Stimulated activated naive CD8-positive, alpha-beta T cell treated with anti-CD3 and anti-CD28 coated beads, Interleukin-15, amount 100 ng/mL, for 72 hours (primary cell): ENCODE results near the gene TP53BP2.

Experiments used
- ATAC-seq: fragments of 150-1000 bp; cut with Tn5 transposase; 2 replicates; pipeline ENCODE4 v1.10.0; 2021; ENCODE audit warnings: mild to moderate bottlenecking, moderate library complexity
- DNase-seq, 2 donors: peaks; one replicate each; pipeline ENCODE4 v3.0.0; 2021 to 2022
- H3K27ac Mint-ChIP-seq, 2 donors: one replicate each; pipeline ENCODE4 v1.8.0; 2022; ENCODE audit warnings: mild to moderate bottlenecking in 2 of 2, mixed read lengths in 2 of 2, moderate library complexity in 2 of 2
- H3K27me3 Mint-ChIP-seq: one replicate; pipeline ENCODE4 v1.8.0; 2022; ENCODE audit warnings: mixed read lengths
- H3K4me1 Mint-ChIP-seq: one replicate; pipeline ENCODE4 v1.8.0; 2022; ENCODE audit warnings: mild to moderate bottlenecking, mixed read lengths
- H3K4me3 Mint-ChIP-seq, 2 donors: one replicate each; pipeline ENCODE4 v1.8.0; 2022; ENCODE audit warnings: mild to moderate bottlenecking in 2 of 2, mixed read lengths in 2 of 2, moderate library complexity in 1 of 2
- H3K9me3 Mint-ChIP-seq, 2 donors: one replicate each; pipeline ENCODE4 v1.8.0; 2022; ENCODE audit warnings: mixed read lengths in 2 of 2

The TP53BP2 gene

GRCh38 chr1:223756806-223757700, 88.7 kb downstream of the TP53BP2 start:
- H3K9me3 Mint-ChIP-seq, result no peaks in the 10 kb centered on the region
- H3K27me3 Mint-ChIP-seq, result no peaks in the 10 kb centered on the region
- no peaks in the 10 kb centered on the region for H3K4me1 Mint-ChIP-seq
- DNase-seq, result no peak
- H3K27ac Mint-ChIP-seq, result peak overlapping the region in 1 of 2 donors; percentile 54
- no peak for ATAC-seq
- no peak overlapping the region for H3K4me3 Mint-ChIP-seq

DNA sequence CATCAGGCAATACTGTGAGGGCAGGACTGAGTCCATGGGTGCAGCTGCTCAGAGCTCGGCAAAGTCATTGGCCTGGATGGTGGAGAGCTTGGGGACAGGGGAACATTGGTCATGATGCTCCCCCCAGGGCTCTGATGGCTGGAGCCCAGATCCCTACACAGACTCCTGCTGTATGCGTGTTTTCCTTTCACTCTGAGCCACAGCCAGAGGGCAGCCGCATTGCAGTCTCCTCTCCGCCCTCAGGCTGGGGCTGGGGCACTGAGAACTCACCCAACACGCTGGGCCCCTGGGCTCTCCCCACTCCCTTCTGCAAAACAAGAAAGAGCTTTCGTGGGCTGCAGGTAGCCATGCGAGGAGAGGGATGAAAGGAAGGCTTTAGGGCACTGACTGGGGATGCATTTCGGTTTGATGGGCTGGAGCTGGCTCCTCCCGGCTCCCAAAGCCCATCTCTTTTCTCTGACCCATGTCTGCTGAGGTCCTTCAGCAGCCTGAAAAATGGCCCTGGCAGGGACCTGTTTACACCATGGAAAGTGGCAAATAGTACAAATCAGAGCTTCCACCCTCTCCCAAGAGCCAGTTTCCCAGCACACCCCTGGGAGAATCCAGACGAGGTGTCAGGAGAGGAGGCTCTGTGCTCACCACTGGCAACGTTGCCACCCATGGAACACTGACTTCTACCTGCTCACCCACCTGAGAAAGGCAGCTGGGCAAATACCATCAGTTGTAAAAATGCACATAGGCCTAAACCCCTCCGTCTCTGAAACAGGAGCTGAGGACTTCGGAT, 89.6 kb downstream of the TP53BP2 start:
- Mint-ChIP-seq H3K27me3 (no peaks in the 10 kb centered on the region), H3K9me3 (no peaks in the 10 kb centered on the region), H3K4me1 (no peaks in the 10 kb centered on the region), H3K4me3 (no peak overlapping the region), H3K27ac (peak overlapping the region in 1 of 2 donors; percentile 71)
- DNase-seq (no peak), ATAC-seq (no peak)

GRCh38 chr1:223755432-223755792, 90.3 kb downstream of the TP53BP2 start:
- no peak for DNase-seq
- Mint-ChIP-seq H3K4me1 (no peaks in the 10 kb centered on the region), H3K27me3 (no peaks in the 10 kb centered on the region), H3K4me3 (no peak overlapping the region), H3K27ac (peak overlapping the region in 1 of 2 donors; percentile 83), H3K9me3 (no peaks in the 10 kb centered on the region)
- no peak for ATAC-seq

DNA sequence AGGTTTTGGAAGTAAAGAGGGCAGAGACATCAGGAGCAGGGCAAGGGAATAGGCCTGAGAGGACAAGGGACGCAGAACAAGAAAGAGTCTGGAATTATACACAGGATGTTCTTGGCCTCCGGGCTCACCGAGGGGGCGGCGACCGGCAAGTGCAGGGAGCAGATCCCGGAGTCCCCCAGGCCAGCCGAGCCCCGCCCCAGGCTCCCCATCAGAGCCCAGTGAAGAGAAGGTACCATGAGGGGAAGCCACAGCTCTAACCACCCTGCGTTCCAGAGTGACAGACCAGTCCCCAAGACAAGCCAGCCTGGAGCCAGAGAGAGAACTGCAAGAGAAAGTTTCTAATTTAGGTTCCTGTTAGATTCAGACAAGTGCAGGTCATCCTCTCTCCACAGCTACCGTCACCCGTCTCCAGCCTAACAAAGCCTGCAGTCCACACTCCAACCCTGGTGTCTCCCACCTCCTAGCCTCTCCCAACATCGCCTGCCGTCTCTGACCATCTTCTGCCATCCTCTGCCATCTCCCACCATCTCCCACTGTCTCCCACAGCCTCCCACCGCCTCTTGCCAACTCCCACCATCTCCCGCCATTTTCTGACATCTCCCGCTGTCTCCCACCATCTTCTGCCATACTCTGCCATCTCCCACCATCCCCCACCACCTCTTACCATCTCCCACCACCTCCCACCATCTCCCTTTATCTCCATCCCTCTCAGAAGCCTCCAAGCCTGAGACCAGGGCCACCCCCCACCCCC, 90.9 kb downstream of the TP53BP2 start:
- no peak for ATAC-seq
- Mint-ChIP-seq H3K4me3 (no peak overlapping the region), H3K27ac (peak overlapping the region in 1 of 2 donors; percentile 83), H3K4me1 (no peaks in the 10 kb centered on the region), H3K27me3 (no peaks in the 10 kb centered on the region), H3K9me3 (no peaks in the 10 kb centered on the region)
- DNase-seq, result no peak

GRCh38 chr1:223752721-223753515, 92.8 kb downstream of the TP53BP2 start:
- DNase-seq (no peak), ATAC-seq (no peak)
- peaks cover 7% of the 10 kb centered on the region for H3K4me1 Mint-ChIP-seq
- no peaks in the 10 kb centered on the region for H3K27me3 Mint-ChIP-seq
- H3K27ac Mint-ChIP-seq, result no peak overlapping the region
- H3K9me3 Mint-ChIP-seq, result no peaks in the 10 kb centered on the region
- no peak overlapping the region for H3K4me3 Mint-ChIP-seq

GRCh38 chr1:223751696-223752095, 94.1 kb downstream of the TP53BP2 start:
- DNase-seq (no peak), ATAC-seq (no peak)
- Mint-ChIP-seq H3K27ac (peak overlapping the region in 1 of 2 donors; percentile 21), H3K27me3 (no peaks in the 10 kb centered on the region), H3K9me3 (no peaks in the 10 kb centered on the region), H3K4me1 (peaks cover 9% of the 10 kb centered on the region), H3K4me3 (no peak overlapping the region)

DNA sequence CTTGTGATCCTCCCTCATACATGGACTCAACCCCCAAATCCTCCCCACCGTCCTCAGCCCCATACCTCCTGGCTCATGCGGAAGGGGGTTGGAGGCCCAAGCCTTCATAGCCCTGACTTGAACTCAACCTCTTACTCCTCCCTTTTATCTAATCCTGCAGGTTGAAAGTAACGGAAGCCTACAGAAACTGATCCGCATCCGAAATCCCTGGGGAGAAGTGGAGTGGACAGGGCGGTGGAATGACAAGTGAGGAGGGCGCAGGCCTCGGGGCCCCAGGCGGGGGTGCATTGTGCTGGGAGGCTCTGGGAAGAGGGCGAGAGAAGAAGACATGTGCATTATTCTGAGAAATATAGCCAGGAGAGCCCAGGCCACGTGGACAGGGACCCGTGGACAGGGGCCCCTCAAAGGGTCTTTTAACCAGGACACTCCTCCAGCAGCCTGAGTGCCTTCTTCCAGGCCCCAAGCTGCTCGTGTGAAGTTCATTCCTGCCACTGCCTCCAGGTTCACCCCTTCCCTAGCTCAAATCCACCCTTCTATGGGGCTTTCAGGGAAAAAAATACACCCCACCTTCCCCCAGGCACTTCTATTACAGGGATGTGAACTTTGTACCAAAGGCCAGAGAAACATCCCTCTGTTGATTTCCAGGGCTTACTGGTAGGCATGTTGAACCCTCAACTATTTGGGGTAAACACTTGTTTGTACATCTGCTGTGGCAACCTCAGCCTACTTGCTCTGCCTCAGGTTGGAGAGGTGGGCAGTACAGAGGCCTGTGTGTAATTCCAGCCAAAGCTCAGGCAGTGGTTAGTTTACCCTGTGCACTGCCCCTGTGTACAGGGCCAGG, 94.8 kb downstream of the TP53BP2 start:
- DNase-seq (no peak), ATAC-seq (no peak)
- no peaks in the 10 kb centered on the region for H3K27me3 Mint-ChIP-seq
- H3K4me3 Mint-ChIP-seq, result no peak overlapping the region
- no peaks in the 10 kb centered on the region for H3K9me3 Mint-ChIP-seq
- H3K4me1 Mint-ChIP-seq, result peaks cover 9% of the 10 kb centered on the region
- no peak overlapping the region for H3K27ac Mint-ChIP-seq

- ATAC-seq, result peak; percentile 80
- peak overlapping the region; percentile 81 to 88 for H3K4me3 Mint-ChIP-seq
- H3K27ac Mint-ChIP-seq, result peak overlapping the region in 1 of 2 donors; percentile 90
Measured at GRCh38 chr1:223748773-223749733, 96.7 kb downstream of the TP53BP2 start.

GRCh38 chr1:223748405-223748772, 97.4 kb downstream of the TP53BP2 start:
- Mint-ChIP-seq H3K4me3 (peak overlapping the region; percentile 81 to 88), H3K9me3 (no peaks in the 10 kb centered on the region)

More at GRCh38 chr1:223748773-223749733, 96.7 kb downstream of the TP53BP2 start:
- Mint-ChIP-seq H3K27me3 (no peaks in the 10 kb centered on the region), H3K9me3 (no peaks in the 10 kb centered on the region), H3K4me1 (peaks cover 9% of the 10 kb centered on the region)
- DNase-seq, result peak; percentile 60 to 71

DNA sequence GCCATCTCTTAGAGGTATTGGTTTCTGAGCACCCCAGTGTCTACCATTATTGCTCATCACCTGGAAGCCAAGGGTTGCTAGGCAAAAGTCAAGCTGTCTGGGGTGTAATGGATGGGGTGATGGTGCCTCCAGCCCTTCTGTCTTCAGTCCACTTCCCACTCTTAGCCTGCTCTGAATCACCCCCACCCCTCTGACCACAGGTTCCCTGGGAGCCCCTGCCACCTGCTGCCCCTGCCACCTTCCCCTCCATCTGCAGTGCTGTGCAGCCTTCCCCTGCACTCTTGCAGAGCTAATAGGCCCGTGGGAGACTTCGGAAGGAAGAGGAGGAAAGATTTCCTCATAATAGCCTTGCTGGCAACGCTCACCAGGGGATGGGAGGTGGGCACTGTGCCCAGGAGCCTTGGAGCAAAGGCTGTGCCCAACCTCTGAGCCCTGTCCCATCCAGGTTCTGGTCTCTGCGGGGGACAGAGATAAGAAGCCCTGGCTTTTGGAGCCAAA, 97.9 kb downstream of the TP53BP2 start:
- Mint-ChIP-seq H3K4me3 (no peak overlapping the region), H3K9me3 (no peaks in the 10 kb centered on the region), H3K27me3 (no peaks in the 10 kb centered on the region), H3K4me1 (peaks cover 9% of the 10 kb centered on the region), H3K27ac (no peak overlapping the region)
- ATAC-seq (peak; percentile 32), DNase-seq (no peak)

More at GRCh38 chr1:223748405-223748772, 97.4 kb downstream of the TP53BP2 start:
- Mint-ChIP-seq H3K27me3 (no peaks in the 10 kb centered on the region), H3K4me1 (peaks cover 9% of the 10 kb centered on the region), H3K27ac (no peak overlapping the region)
- ATAC-seq (peak; percentile 53), DNase-seq (no peak)

DNA sequence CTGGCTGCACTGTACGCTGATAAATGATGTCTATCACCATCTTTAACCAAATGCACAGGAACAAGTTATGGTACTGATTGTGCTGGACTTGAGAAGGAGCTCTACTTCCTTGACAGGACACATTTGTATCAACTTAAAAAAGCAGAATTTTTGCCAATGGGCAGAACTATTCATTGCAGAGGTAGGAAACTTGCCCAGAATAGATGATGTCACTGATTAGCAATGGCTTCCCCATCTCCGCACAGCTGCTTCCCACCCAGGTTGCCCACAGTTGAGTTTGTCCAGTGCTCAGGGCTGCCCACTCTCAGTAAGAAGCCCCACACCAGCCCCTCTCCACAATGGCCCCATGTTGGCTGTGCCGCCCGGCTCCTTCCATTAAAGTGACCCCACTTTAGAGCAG, 100.0 kb downstream of the TP53BP2 start:
- DNase-seq, result no peak
- Mint-ChIP-seq H3K27me3 (no peaks in the 10 kb centered on the region), H3K4me3 (no peak overlapping the region), H3K4me1 (peaks cover 9% of the 10 kb centered on the region), H3K9me3 (no peaks in the 10 kb centered on the region), H3K27ac (no peak overlapping the region)
- no peak for ATAC-seq

GRCh38 chr1:223742856-223743517, 102.8 kb downstream of the TP53BP2 start:
- no peak for DNase-seq
- Mint-ChIP-seq H3K4me3 (no peak overlapping the region), H3K27ac (peak overlapping the region in 1 of 2 donors; percentile 61), H3K4me1 (peaks cover 2% of the 10 kb centered on the region), H3K27me3 (no peaks in the 10 kb centered on the region), H3K9me3 (no peaks in the 10 kb centered on the region)
- no peak for ATAC-seq

- H3K4me3 Mint-ChIP-seq, result no peak overlapping the region
- no peak for ATAC-seq
- H3K27ac Mint-ChIP-seq, result no peak overlapping the region
- H3K4me1 Mint-ChIP-seq, result no peaks in the 10 kb centered on the region
- no peak for DNase-seq
- no peaks in the 10 kb centered on the region for H3K9me3 Mint-ChIP-seq
- no peaks in the 10 kb centered on the region for H3K27me3 Mint-ChIP-seq
Measured at GRCh38 chr1:223741861-223742260, 103.9 kb downstream of the TP53BP2 start.
